ENCODE data around the gene BRD8. TPM values are rescaled to one million over a fixed set of nuclear protein-coding genes. Genes with fewer than 3 reads are reported as not detected.

Gene BRD8
- total and polyA plus RNA-seq, 2 donors (not counting 3 experiments of a cell fraction or from before 2014, with no cell fraction given) = 38.2 to 73.7 TPM

- Histone ChIP-seq H3K4me1 (ENCODE audit: control insufficient read depth, extremely low read depth, insufficient read depth, low read length) (peaks cover 15% of the 10 kb centered on the region), H4K20me1 (replicated peaks; ENCODE audit: control insufficient read depth, extremely low read depth, insufficient read depth, low read length) (no peaks in the 10 kb centered on the region), H2AFZ (ENCODE audit: low read depth, low read length) (no peak overlapping the region), H3K36me3 (ENCODE audit: control insufficient read depth in 2 of 2, extremely low read depth in 1 of 2, insufficient read depth in 2 of 2, low read length in 2 of 2) (peaks cover 19 to 36% of the 10 kb centered on the region in 2 experiments), H3K4me2 (ENCODE audit: insufficient read depth, low read length) (no peak overlapping the region), H3K9me3 (replicated peaks; ENCODE audit: control insufficient read depth, insufficient read depth, low read length) (no peaks in the 10 kb centered on the region), H3K27me3 (ENCODE audit: control insufficient read depth in 2 of 2, insufficient read depth in 2 of 2, low read length in 2 of 2) (no peaks in the 10 kb centered on the region), H3K4me3 (replicated peaks in 1 of 3; ENCODE audit: insufficient read depth in 1 of 3, low read depth in 1 of 3, low read length in 3 of 3) (no peak overlapping the region), H3K9me1 (replicated peaks; ENCODE audit: control insufficient read depth, extremely low read depth, insufficient read depth, low read length) (no peaks in the 10 kb centered on the region), H3K27ac (ENCODE audit: insufficient read depth, low read depth, low read length) (no peak overlapping the region), H3K79me2 (ENCODE audit: control insufficient read depth, insufficient read depth, low read length) (peaks cover 28% of the 10 kb centered on the region), H3K9ac (replicated peaks; ENCODE audit: extremely low read depth, insufficient read depth, low read length) (no peak overlapping the region)
- dilution Hi-C loops (cut with MboI; ENCODE audit: extremely low pct_ligation_motif_present, low sequenced_read_pairs) = no loop called here
- ChIA-PET POLR2A (no interaction called here), CTCF (interaction anchor here (1.7 kb wide), 1 partner anchor 320 kb away, joined by 3 read pairs; no protein-coding TSS in a partner anchor)
- intact Hi-C loops (cut with micrococcal nuclease) = no loop called here
- TF ChIP-seq POLR2AphosphoS5 (IDR thresholded peaks at IDR 0.05; ENCODE audit: insufficient read depth, low read depth, low read length) = no peak
- no peak for TF ChIP-seq MAX (IDR thresholded peaks at IDR 0.05; ENCODE audit: insufficient read depth, insufficient read length)
- no peak for TF ChIP-seq CTCF (IDR thresholded peaks at IDR 0.05; ENCODE audit: extremely low read depth in 1 of 2, insufficient read depth in 1 of 2, low read depth in 1 of 2, low read length in 2 of 2)
- no peak for TF ChIP-seq FOS (IDR thresholded peaks at IDR 0.05; ENCODE audit: borderline replicate concordance, insufficient read depth, low read length)
- no peak for TF ChIP-seq POLR2A (IDR thresholded peaks at IDR 0.05; ENCODE audit: low read depth, low read length)
- TF ChIP-seq MYC (IDR thresholded peaks at IDR 0.05; ENCODE audit: low read depth, low read length) = no peak
- TF ChIP-seq EZH2 (IDR thresholded peaks at IDR 0.05; ENCODE audit: borderline replicate concordance, low read depth, low read length, severe bottlenecking) = no peak
- TF ChIP-seq JUN (IDR thresholded peaks at IDR 0.05; ENCODE audit: borderline replicate concordance, insufficient read depth, insufficient read length, low read depth) = no peak
- TF ChIP-seq GATA2 (IDR thresholded peaks at IDR 0.05; ENCODE audit: insufficient read depth, insufficient read length, low read depth, low read length) = no peak
- DNase-seq (ENCODE audit: low read depth, low spot score) = no peak
- no peak for FAIRE-seq
- BruUV-seq (replicated peaks) = no TSS peak
These were observed 4.4 kb upstream of the BRD8 start for GRCh38 chr5:138182808-138183207.

All from endothelial cell of umbilical vein (primary cell).